Gastrocnemius medialis (tissue), 4 donors: ENCODE results near the gene CDH4. TPM values are rescaled to one million over a fixed set of nuclear protein-coding genes. Genes with fewer than 3 reads are reported as not detected.

Experiments
- ATAC-seq, 2 donors: fragments of 150-250 bp; one replicate each; pipeline ENCODE4 v1.9.1; 2016
- DNase-seq, 2 donors: peaks; one replicate each; pipeline ENCODE4 v3.0.0-alpha.2; 2019
- H3K27ac ChIP-seq, 4 donors: fragments of 200-600 bp; sonication (generic); 1 replicate in 1 of 4; 2 replicates in 3 of 4; pipeline ENCODE4 v1.5.1; 2016 to 2018; ENCODE audit warnings: mild to moderate bottlenecking in 2 of 4, moderate library complexity in 1 of 4
- H3K27me3 ChIP-seq, 3 donors: fragments of 200-600 bp; sonication (generic) in 2 of 3; 1 replicate in 1 of 3; 2 replicates in 2 of 3; pipeline versions ENCODE4 v1.5.1 to v1.6.0; 2016 to 2019; ENCODE audit warnings: mild to moderate bottlenecking in 1 of 3, moderate library complexity in 1 of 3
- H3K36me3 ChIP-seq, 2 donors: fragments of 200-600 bp; sonication (generic) in 1 of 2; one replicate each; pipeline ENCODE4 v1.5.1; 2017 to 2018
- H3K4me1 ChIP-seq, 2 donors: fragments of 200-600 bp; sonication (generic) in 1 of 2; one replicate each; pipeline ENCODE4 v1.5.1; 2016 to 2017; ENCODE audit warnings: mild to moderate bottlenecking in 2 of 2
- H3K4me3 ChIP-seq, 4 donors: fragments of 200-600 bp; sonication (generic) in 3 of 4; 1 replicate in 1 of 4; 2 replicates in 3 of 4; pipeline ENCODE4 v1.5.1; 2016 to 2019; ENCODE audit warnings: mild to moderate bottlenecking in 2 of 4
- H3K9me3 ChIP-seq, 3 donors: fragments of 200-600 bp; sonication (generic) in 2 of 3; 1 replicate in 1 of 3; 2 replicates in 2 of 3; pipeline ENCODE4 v1.5.1; 2016 to 2019
- CTCF ChIP-seq, 5 experiments: fragments of 450-650 bp in 3 of 5; fragments of 200-600 bp in 2 of 5; sonication (generic) in 2 of 5; IDR thresholded peaks in 4 of 5; conservative IDR thresholded peaks in 1 of 5; 1 replicate in 4 of 5; 2 replicates in 1 of 5; pipeline ENCODE4 v1.5.1; 2016 to 2019; ENCODE audit warnings: antibody characterized with exemption in 5 of 5, mild to moderate bottlenecking in 3 of 5, moderate library complexity in 3 of 5
- POLR2A ChIP-seq, 2 donors: fragments of 450-650 bp; IDR thresholded peaks; one replicate each; pipeline ENCODE4 v1.6.1; 2017; ENCODE audit warnings: antibody characterized with exemption in 2 of 2, mild to moderate bottlenecking in 2 of 2, moderate library complexity in 2 of 2
- in situ Hi-C, 4 donors: fragments of 200-750 bp; cut with MboI; loops; one replicate each; pipeline versions ENCODE4 v1.15.0 to v1.8.0; 2017; ENCODE audit warnings: low sequenced_read_pairs in 4 of 4
- intact Hi-C: fragments of 100-400 bp; cut with DNase I; formaldehyde crosslinking; loops from one replicate; pipeline ENCODE4 v1.15.1; 2023; ENCODE audit warnings: low total_unique reads
- total RNA-seq, 4 donors: library from RNA; depleted of rRNA; stranded (reverse); fragments of >200 nt; gene quantifications; one replicate each; pipeline versions ENCODE4 v1.1.0 to v1.2.3, GENCODE V29; 2016

CDH4 gene
- total RNA-seq, 4 donors from 2014 or later = 0.38 to 1.2 (median 0.86) TPM

GRCh38 chr20:61378694-61379355 is 126.8 kb downstream of the CDH4 start:
- no peak for TF ChIP-seq CTCF (IDR thresholded peaks at IDR 0.05 in 4 of 5, conservative IDR thresholded peaks at IDR 0.05 in 1 of 5)
- no peak for TF ChIP-seq POLR2A (IDR thresholded peaks at IDR 0.05)
- no peak for ATAC-seq
- no peaks in the 10 kb centered on the region for H3K9me3 ChIP-seq

GRCh38 chr20:61379898-61380544 is 128.0 kb downstream of the CDH4 start:
- TF ChIP-seq POLR2A (IDR thresholded peaks at IDR 0.05) = no peak
- TF ChIP-seq CTCF (IDR thresholded peaks at IDR 0.05 in 4 of 5, conservative IDR thresholded peaks at IDR 0.05 in 1 of 5) = no peak
- ATAC-seq (no peak), DNase-seq (no peak)
- intact Hi-C loops = no loop called here
- Histone ChIP-seq H3K27ac (no peak overlapping the region), H3K4me3 (no peak overlapping the region), H3K4me1 (no peaks in the 10 kb centered on the region), H3K36me3 (no peaks in the 10 kb centered on the region), H3K27me3 (no peaks in the 10 kb centered on the region), H3K9me3 (no peaks in the 10 kb centered on the region)
- in situ Hi-C loops = no loop called here

More at GRCh38 chr20:61378694-61379355, 126.8 kb downstream of the CDH4 start:
- Histone ChIP-seq H3K27me3 (no peaks in the 10 kb centered on the region), H3K36me3 (no peaks in the 10 kb centered on the region), H3K4me3 (no peak overlapping the region), H3K4me1 (no peaks in the 10 kb centered on the region), H3K27ac (no peak overlapping the region)
- intact Hi-C loops = no loop called here
- DNase-seq = no peak
- in situ Hi-C loops = no loop called here

- TF ChIP-seq POLR2A (IDR thresholded peaks at IDR 0.05) (no peak), CTCF (IDR thresholded peaks at IDR 0.05 in 4 of 5, conservative IDR thresholded peaks at IDR 0.05 in 1 of 5) (no peak)
- intact Hi-C loops = no loop called here
- no peak overlapping the region for H3K27ac ChIP-seq
- no peaks in the 10 kb centered on the region for H3K36me3 ChIP-seq
- DNase-seq (no peak), ATAC-seq (no peak)
- no peaks in the 10 kb centered on the region for H3K27me3 ChIP-seq
- H3K9me3 ChIP-seq = no peaks in the 10 kb centered on the region
- in situ Hi-C loops = no loop called here
- no peak overlapping the region for H3K4me3 ChIP-seq
- no peaks in the 10 kb centered on the region for H3K4me1 ChIP-seq
These were observed 128.5 kb downstream of the CDH4 start for GRCh38 chr20:61380545-61380915.

- Histone ChIP-seq H3K27ac (no peak overlapping the region), H3K27me3 (peaks cover 0 to 5% (median under 1%) of the 10 kb centered on the region in 3 donors), H3K9me3 (no peaks in the 10 kb centered on the region), H3K4me3 (no peak overlapping the region), H3K36me3 (no peaks in the 10 kb centered on the region), H3K4me1 (no peaks in the 10 kb centered on the region)
- intact Hi-C loops = no loop called here
- DNase-seq (no peak), ATAC-seq (no peak)
- in situ Hi-C loops = no loop called here
- TF ChIP-seq POLR2A (IDR thresholded peaks at IDR 0.05) = no peak
- TF ChIP-seq CTCF (IDR thresholded peaks at IDR 0.05 in 4 of 5, conservative IDR thresholded peaks at IDR 0.05 in 1 of 5) = no peak
These were observed 130.1 kb downstream of the CDH4 start for GRCh38 chr20:61382194-61382593.
